ENCODE data around the gene CLDN9. TPM values are rescaled to one million over a fixed set of nuclear protein-coding genes. Genes with fewer than 3 reads are reported as not detected.
A peak's percentile ranks its signal among the peaks of the same experiment; 100 is the strongest.

Gene CLDN9
- total and polyA plus RNA-seq, 2 donors (not counting 1 experiment from before 2014, with no cell fraction given): 0.04 TPM; not detected in 1

GRCh38 chr16:2968368-2968737, 44.4 kb upstream of the CLDN9 start:
- Histone ChIP-seq H3K4me1 (ENCODE audit: control insufficient read depth in 2 of 2, insufficient read depth in 2 of 2, low read length in 2 of 2) (peaks cover 58 to 61% of the 10 kb centered on the region in 2 donors), H3K9me3 (ENCODE audit: control extremely low read depth in 1 of 3, control insufficient read depth in 2 of 3, insufficient read depth in 1 of 3, low read length in 2 of 3) (peaks cover 0 to 25% (median 0%) of the 10 kb centered on the region in 3 donors), H3K27me3 (replicated peaks in 1 of 4; ENCODE audit: control extremely low read depth in 1 of 4, control insufficient read depth in 3 of 4, insufficient read depth in 4 of 4, low read length in 3 of 4) (peaks cover 0 to 54% (median 17%) of the 10 kb centered on the region in 4 experiments), H3K27ac (ENCODE audit: low read length in 2 of 2) (no peak overlapping the region), H3K36me3 (replicated peaks in 1 of 2; ENCODE audit: control extremely low read depth in 1 of 2, control insufficient read depth in 1 of 2, extremely low read depth in 1 of 2, insufficient read depth in 2 of 2, low read length in 1 of 2) (no peaks in the 10 kb centered on the region), H3K4me2 (replicated peaks; ENCODE audit: low read depth, low read length, poor library complexity, severe bottlenecking) (peak overlapping the region; percentile 99), H3K9ac (ENCODE audit: low read length) (peak overlapping the region; percentile 73), H3K4me3 (ENCODE audit: control extremely low read depth in 1 of 5, extremely low read depth in 1 of 5, insufficient read depth in 1 of 5, low read depth in 2 of 5, low read length in 4 of 5) (peak overlapping the region in 4 of 5 experiments; percentile 39 to 64 (median 60)), H4K20me1 (ENCODE audit: control insufficient read depth, insufficient read depth, low read length, poor library complexity, severe bottlenecking) (peaks cover 24% of the 10 kb centered on the region), H2AFZ (ENCODE audit: insufficient read depth, low read depth, low read length, poor library complexity, severe bottlenecking) (no peak overlapping the region), H3K79me2 (ENCODE audit: control insufficient read depth, insufficient read depth, low read length) (no peaks in the 10 kb centered on the region)
- 17% methylated on average over 18 of the region's 18 CpGs for WGBS (ENCODE audit: insufficient coverage)
- ATAC-seq (ENCODE audit: low read depth): no peak
- DNase-seq: no peak
- intact Hi-C loops (cut with micrococcal nuclease): loop anchor here (2.0 to 5.0 kb wide), 2 partner anchors 54 to 58 kb away; partner anchors contain the start of genes FLYWCH1, HCFC1R1, THOC6 and TNFRSF12A
- Mint-ChIP-seq H3K27me3 (peaks cover 16% of the 10 kb centered on the region), H3K4me3 (peak overlapping the region; percentile 87), H3K4me1 (peaks cover 28% of the 10 kb centered on the region), H3K27ac (peak overlapping the region; percentile 73), H3K9me3 (ENCODE audit: insufficient read depth) (no peaks in the 10 kb centered on the region)
- CTCF ChIA-PET: interaction anchor here (1.7 to 2.3 kb wide), 2 partner anchors 14 to 41 kb away, joined by 3 to 7 read pairs; no protein-coding TSS in a partner anchor
- TF ChIP-seq EZH2 (IDR thresholded peaks at IDR 0.05; ENCODE audit: borderline replicate concordance, insufficient read depth, low read depth, low read length, poor library complexity, severe bottlenecking) (no peak), CTCF (IDR thresholded peaks at IDR 0.05) (no peak)
- POLR2A ChIA-PET: interaction anchor here (2.0 kb wide), 1 partner anchor 12 kb away, joined by 10 read pairs; the partner anchor contains the start of gene PKMYT1
